Pons (tissue), 1 donor: ENCODE data around the gene MSL2.
"Not testable (repeated sequence)": the region's sequence is repeated elsewhere in the genome, so short reads cannot be mapped to it uniquely, and the experiment has no call there.

ENCODE experiments used
- DNase-seq: peaks from one replicate; pipeline ENCODE4 v3.0.0-alpha.2; 2016; ENCODE audit warnings: low spot score

MSL2 gene

DNA sequence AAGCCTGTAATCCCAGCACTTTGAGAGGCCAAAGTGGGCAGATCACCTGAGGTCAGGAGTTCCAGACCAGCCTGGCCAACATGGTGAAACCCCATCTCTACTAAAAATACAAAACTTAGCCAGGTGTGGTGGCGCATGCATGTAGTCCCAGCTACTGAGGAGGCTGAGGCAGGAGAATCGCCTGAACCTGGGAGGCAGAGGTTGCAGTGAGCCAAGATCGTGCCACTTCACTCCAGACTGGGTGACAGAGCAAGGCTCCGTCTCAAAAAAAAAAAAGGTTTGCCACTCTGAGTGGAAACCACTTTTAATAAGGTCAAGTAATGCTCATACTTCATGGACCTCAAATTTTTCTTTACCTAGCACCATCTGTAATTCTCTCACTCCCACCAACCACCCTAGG lies 51.7 kb downstream of the MSL2 start:
- not testable (repeated sequence) for DNase-seq

DNA sequence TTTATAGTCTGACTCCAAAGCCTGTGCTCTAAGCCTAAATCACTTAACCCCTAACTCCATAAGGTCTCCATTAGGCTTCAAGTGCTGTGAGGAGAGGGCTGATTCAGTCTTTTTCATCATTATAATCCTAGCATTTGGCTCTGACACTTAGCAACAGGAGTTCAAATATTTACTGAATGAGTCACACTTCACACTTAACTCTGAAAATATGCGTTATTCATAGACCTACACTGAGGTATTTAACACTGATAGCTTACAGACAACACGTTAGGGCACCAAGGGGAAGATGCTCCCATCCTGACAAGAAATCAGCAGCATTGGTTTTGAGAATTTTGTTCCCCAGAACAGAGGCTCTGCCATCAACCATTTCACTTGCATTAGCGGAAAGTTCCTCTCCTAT lies 53.5 kb downstream of the MSL2 start:
- no peak for DNase-seq

DNA sequence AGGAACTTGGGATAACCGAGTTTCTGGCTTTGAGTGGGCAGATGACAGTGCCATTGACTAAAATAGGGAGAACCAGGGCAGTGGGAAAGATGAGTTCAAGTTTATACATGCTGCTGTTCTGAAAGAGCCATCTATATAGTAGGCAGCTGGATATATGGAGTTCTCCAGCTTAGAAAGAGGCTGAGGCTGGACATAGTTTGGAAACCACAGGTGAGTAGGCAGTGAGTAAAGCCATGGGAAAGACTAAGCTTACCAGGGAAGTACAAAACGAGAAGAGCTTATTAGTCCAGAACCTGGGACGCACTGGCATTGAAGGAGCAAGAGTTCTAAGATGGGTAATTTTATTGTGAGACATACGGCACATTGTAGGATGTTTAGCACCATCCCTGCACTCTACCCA lies 54.2 kb downstream of the MSL2 start:
- no peak for DNase-seq

DNA sequence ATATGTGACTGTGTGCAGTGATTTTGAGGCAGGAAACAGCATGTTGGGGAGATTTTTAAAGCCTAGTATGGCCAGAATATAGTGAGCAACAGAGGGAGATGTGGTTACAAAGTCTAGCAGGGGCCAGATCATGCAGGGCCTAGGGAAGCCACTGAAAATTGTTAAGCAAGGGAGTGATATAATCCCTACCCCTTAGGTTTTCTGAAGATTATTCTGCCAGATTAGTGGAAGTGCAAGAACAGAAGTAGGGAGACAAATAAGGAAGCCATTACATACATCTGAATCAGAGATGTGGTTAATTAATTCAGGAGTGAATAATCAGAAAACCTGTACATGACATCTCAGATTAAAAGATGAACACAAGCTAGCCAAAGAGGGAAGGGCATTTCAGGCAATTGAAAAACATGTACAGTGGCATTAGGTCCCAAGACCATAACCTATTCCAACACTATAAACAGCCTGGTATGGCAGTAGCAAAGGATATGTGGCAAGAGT lies 54.8 kb downstream of the MSL2 start:
- no peak for DNase-seq

DNA sequence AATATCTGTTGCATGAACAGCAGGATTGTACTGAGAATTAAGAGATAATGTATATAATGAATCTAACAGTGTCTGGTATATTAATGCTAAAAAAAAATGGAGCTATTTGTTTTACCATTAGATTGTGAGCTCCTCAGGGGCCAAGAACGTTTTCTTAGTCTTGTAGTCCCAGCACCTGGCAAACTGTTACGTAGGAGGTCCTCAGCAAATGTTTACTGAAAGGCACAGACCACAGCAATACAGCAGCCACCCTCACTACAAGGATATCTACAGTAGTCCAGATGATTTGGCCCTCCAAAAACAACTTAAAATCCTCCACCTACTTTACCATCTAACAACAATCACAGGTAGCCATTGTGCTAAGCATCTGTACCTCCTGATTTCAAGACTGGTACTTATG lies 59.7 kb downstream of the MSL2 start:
- no peak for DNase-seq

DNA sequence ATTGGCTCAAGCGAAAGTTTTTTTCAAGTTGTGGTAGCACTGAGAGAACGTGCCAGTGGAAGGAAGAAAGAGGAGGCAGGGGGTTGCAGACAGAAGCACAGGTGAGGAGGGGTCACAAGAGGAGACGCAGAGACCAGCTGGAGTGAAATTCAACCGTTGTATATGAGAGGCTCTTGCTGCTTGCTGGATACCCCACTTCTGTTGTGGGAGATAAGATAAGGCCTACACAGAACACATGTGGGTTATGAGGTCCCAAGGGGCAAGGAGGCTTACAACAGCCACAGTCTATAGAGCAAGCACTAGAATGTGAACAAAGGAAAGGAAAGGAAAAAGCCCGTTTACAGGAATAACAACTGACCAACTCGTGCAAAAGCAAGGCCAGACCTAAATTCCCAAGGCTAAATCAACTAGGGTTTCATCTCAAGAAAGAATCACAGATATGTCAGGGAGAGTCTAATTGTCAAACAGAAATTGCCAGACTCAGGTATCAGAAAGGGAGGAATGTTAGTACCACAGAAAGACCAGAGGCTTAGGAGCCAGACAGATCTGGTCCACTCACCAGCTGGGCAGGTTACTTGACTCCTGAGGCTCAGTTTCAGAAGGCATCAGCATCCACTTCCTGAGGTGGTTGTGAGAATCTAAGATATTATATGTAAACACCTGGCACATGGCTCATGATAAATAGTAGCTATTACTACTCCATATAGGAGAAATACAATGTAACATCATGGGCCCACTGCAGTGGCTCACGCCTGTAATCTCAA lies 60.9 kb downstream of the MSL2 start:
- no peak for DNase-seq

DNA sequence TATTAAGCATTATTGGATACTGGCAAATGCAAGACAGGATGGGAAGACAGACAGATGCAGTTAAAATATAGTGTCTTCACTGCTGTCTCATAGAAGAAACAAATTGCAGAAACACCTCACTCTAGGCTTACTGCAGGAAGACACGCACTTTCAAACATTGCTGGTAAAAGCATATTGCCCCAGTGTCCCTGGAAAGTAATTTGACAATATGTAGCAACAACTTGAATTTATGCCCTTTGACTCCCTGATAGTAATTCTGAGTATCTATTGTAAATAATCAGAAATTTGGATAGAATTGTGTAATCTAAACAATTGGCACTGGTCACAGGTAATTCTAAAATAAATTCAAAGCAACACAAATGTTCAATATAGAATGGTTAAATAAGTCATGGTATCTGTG lies 62.0 kb downstream of the MSL2 start:
- no peak for DNase-seq

DNA sequence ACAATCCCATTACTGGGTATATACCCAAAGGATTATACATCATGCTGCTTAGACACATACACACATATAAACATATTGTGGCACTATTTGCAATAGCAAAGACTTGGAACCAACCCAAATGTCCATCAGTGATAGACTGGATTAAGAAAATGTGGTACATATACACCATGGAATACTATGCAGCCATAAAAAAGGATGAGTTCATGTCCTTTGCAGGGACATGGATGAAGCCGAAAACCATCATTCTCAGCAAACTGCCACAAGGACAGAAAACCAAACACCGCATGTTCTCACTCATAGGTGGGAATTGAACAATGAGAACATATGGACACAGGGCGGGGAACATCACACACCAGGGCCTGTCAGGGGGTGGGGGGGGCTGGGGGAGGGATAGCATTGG lies 64.5 kb downstream of the MSL2 start:
- DNase-seq: not testable (repeated sequence)

DNA sequence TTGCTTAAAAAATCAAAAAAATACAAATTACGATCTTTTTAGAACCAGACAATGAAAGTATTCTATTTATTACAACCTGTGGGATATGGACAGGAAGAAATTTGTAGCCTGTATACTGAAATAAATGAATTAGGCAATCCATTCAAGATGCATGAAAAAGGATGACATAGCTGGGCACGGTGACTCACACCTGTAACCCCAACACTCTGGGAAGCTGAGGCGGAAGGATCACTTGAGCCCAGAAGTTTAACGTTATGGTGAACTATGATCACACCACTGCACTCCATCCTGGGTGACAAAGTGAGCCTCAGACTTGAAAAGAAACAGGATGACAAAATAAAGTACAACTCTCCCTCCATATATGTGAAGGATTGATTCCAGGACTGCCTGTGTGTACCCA lies 74.1 kb downstream of the MSL2 start:
- no peak for DNase-seq

DNA sequence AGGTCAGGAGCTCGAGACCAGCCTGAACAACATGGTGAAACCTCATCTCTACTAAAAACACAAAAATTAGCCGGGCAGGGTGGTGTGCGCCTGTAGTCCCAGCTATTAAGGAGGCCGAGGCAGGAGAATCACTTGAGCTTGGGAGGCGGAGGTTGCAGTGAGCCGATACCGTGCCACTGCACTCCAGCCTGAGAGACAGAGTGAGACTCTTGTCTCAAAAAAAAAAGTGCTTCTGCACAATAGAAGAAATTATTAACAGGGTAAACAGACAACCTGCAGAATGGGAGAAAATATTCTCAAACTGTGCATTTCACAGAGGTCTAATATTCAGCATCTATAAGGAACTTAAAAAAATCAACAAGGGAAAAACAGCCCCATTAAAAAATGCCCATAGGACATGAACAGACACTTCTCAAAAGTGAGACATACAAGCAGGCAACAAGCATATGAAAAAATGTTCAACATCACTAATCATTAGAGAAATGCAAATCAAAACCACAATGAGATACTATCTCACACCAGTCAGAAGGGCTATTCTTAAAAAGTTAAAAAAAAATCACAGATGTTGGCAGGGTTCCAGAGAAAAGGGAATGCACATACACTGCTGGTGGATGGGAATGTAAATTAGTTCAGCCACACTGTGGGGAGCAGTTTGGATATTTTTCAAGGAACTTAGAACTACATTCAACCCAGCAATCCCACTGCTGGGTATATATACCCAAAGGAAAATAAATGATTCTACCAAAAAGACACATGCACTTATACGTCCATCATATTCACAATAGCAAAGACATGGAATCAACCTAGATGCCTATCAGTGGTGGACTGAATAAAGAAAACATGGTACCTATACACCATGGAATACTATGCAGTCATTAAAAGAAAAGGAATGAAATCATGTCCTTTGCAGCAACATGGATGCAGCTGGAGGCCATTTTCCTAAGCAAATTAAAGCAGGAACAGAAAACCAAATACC lies 75.5 kb downstream of the MSL2 start:
- no peak for DNase-seq

DNA sequence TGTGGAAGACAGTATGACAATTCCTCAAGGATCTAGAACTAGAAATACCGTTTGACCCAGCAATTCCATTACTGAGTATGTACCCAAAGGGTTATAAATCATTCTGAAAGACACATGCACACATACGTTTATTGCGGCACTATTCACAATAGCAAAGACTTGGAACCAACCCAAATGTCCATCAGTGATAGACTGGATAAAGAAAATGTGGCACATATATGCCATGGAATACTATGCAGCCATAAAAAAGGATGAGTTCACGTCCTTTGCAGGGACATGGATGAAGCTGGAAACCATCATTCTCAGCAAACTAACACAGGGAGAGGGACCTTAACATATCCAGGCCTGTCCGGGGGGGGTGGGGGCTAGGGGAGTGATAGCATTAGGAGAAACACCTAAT lies 76.4 kb downstream of the MSL2 start:
- not testable (repeated sequence) for DNase-seq

DNA sequence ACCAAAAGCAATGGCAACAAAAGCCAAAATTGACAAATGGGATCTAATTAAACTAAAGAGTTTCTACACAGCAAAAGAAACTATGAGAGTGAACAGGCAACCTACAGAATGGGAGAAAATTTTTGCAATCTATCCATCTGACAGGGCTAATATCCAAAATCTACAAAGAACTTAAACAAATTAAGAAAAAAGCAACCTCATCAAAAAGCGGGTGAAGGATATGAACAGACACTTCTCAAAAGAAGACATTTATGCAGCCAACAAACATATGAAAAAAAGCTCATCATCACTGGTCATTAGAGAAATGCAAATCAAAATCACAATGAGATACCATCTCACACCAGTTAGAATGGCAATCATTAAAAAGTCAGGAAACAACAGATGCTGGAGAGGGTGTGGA lies 76.8 kb downstream of the MSL2 start:
- not testable (repeated sequence) for DNase-seq

DNA sequence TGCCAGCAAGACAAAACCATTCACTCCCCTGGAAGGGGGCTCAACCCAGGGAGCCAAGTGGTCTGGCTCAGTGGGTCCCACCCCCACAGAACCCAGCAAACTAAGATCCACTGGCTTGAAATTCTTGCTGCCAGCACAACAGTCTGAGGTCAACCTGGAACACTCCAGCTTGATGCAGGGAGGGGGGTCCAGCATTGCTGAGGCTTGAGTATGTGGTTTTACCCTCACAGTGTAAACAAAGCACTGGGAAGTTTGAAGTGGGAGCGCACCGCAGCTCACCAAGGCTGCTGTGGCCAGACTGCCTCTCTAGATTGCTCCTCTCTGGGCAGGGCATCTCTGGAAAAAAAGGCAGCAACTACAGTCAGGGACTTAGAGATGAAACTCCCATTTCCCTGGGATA lies 81.7 kb downstream of the MSL2 start:
- DNase-seq: no peak

DNA sequence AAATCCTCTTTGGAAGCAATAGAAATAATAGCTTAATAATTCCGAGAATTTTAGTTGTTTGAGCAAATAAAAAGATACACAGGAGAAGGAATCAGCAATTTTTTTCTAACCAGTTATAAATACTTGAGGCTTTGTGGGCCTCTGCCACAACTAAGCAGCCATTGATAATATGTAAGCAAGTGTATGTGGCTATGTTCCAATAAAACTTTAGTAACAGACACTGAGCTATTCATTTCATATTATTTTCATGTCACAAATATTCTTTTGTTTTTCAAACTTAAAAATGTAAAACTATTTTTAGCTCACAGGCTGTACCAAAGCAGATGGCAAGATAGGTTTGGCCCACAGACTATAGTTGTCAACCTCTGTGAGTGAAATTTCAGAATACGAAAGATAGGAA lies 85.7 kb downstream of the MSL2 start:
- no peak for DNase-seq

DNA sequence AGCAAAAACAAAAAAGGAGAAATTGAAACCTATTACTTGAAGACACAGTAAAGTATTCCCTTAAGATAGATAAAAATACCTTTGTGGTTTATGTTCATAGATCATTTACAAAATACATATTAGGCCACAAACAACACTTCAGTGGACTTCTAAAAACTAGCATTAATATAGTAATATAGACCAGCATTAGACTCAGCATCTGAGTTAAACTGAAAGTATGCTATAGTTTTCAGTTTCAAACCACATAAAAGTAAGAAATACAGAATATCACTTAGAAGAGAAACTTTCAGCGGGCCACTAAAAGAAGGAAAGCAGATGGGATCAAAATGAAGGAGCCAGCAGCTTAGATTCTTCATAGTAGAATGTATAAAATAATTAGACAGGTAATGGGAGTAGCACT lies 86.6 kb downstream of the MSL2 start:
- no peak for DNase-seq

DNA sequence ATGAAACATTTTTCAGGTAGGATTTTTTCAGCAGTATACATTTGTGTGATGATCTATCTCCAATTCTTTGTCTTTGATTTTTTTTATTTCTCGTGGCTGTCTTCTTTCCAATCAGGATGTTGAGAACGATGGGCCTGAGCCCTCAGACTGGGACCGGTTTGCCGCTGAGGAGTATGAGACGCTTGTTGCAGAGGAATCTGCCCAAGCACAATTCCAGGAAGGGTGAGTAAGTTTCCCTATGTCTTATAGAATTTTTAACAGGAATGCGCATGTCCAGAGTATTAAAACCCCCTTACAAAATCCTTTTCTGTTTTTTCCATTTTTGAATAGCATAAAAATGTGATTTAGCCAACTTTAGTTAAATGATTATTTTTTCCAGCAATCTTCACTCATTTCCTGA lies 90.0 kb downstream of the MSL2 start:
- DNase-seq: no peak

DNA sequence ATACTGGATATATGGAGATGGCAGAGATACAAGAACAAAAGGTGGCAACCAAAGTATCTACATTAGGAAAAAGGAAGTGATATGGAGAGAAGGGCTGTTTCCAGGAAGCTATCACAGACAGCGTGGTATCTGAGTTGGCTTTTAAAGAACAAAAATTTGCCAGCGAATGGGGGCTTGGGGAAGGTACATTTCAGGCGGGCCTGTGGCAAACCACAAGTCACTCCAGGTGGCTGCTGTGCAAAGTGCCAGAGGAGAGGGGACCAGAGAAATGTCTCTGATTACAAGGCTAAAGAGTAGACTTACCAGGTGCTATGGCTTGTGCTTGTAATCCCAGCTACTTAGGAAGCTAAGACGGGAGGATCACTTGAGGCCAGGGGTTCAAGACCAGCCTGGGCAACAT lies 91.1 kb downstream of the MSL2 start:
- no peak for DNase-seq
